Measurements from ENCODE around the gene MORF4L1. TPM values are rescaled to one million over a fixed set of nuclear protein-coding genes. Genes with fewer than 3 reads are reported as not detected.
"Not testable (repeated sequence)": the region's sequence is repeated elsewhere in the genome, so short reads cannot be mapped to it uniquely, and the experiment has no call there.

MORF4L1 gene
- total RNA-seq, 6 experiments from 2014 or later, result 346 to 512 (median 410) TPM

DNA sequence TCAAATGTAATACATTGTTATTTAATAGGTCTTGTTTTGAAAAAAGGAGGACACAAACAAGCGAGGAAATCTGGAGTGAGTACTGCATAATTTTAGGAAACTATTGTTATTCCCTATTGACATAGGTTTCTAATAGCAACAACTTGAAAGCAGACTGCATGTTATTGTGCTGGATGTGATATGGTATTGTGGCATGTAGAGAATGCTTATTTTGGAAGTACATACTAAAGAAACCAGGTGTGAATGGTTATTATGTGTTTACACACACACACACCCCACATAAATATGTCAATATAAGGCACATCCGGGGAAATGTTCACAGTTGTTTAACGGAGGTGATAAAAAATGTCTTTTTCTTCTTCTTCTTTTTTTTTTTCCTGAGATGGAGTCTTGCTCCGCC lies 5.9 kb upstream of the MORF4L1 start:
- H3K9me3 Mint-ChIP-seq, result no peaks in the 10 kb centered on the region
- no peak for DNase-seq
- TF ChIP-seq, protein P1, sequence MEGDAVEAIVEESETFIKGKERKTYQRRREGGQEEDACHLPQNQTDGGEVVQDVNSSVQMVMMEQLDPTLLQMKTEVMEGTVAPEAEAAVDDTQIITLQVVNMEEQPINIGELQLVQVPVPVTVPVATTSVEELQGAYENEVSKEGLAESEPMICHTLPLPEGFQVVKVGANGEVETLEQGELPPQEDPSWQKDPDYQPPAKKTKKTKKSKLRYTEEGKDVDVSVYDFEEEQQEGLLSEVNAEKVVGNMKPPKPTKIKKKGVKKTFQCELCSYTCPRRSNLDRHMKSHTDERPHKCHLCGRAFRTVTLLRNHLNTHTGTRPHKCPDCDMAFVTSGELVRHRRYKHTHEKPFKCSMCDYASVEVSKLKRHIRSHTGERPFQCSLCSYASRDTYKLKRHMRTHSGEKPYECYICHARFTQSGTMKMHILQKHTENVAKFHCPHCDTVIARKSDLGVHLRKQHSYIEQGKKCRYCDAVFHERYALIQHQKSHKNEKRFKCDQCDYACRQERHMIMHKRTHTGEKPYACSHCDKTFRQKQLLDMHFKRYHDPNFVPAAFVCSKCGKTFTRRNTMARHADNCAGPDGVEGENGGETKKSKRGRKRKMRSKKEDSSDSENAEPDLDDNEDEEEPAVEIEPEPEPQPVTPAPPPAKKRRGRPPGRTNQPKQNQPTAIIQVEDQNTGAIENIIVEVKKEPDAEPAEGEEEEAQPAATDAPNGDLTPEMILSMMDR (IDR thresholded peaks at IDR 0.05), result no peak
- H3K36me3 Mint-ChIP-seq (ENCODE audit: low read depth), result no peaks in the 10 kb centered on the region
- H3K27me3 Mint-ChIP-seq (ENCODE audit: insufficient read depth), result no peaks in the 10 kb centered on the region
- no peak overlapping the region for H3K27ac Mint-ChIP-seq
- no peaks in the 10 kb centered on the region for H3K4me1 Mint-ChIP-seq (ENCODE audit: low read depth)
- H3K4me3 Mint-ChIP-seq, result no peak overlapping the region

DNA sequence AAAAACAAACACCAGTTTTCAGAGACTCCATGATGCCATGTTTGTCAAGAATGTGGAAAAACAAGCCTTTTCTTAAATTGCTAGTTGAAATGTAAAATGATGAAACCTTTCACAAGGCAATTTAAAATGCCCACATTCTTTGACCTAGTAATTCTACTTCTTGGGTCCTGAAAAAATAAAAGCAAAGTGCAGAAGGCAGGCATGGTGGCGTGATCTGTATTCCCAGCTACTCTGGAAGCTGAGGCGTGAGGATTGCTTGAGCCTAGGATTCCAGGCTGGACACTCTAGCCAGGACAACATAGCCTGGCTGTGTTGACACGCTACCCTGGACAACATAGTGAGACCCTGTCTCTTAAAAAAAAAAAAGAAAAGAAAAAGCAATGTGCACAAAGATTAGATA lies 4.3 kb upstream of the MORF4L1 start:
- no peaks in the 10 kb centered on the region for H3K4me1 Mint-ChIP-seq (ENCODE audit: low read depth)
- H3K36me3 Mint-ChIP-seq (ENCODE audit: low read depth), result 0 out of 2 replicates have a peak, but pooled peaks cover 4% of the 10 kb centered on the region
- H3K4me3 Mint-ChIP-seq, result no peak overlapping the region
- H3K27me3 Mint-ChIP-seq (ENCODE audit: insufficient read depth), result peaks cover 7% of the 10 kb centered on the region; the same call in 1 of the 2 replicates
- DNase-seq, result no peak
- no peak overlapping the region for H3K27ac Mint-ChIP-seq
- H3K9me3 Mint-ChIP-seq, result no peaks in the 10 kb centered on the region
- TF ChIP-seq, protein P1 (IDR thresholded peaks at IDR 0.05), result no peak

DNA sequence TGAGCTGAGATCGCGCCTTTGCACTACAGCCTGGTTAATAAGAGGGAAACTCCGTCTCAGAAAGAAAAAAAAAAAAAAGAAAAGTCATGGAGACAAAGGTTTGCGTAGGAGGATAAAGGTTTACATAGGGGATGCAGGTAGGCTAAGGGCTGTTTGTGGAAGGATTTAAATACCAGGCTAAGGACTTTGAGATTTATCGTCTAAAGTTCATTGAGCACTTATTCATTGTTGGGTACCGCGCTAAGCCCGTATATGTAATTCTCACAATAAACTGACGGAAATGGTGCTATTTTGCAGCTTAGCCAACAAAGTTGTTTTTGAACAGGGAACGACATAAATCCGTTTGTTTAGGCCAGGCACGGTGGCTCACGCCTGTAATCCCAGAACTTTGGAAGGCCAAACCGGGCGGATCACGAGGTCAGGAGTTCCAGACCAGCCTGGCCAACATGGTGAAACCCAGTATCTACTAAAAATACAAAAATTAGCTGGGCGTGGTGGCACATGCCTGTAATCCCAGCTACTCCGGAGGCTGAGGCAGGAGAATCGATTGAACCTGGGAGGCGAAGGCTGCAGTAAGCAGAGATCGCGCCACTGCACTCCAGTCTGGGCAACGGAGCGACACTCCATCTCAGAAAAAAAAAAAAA lies 1.1 kb upstream of the MORF4L1 start:
- peaks cover 15% of the 10 kb centered on the region; the same call in 1 of the 2 replicates for H3K27me3 Mint-ChIP-seq (ENCODE audit: insufficient read depth)
- H3K36me3 Mint-ChIP-seq (ENCODE audit: low read depth), result peaks cover 35% of the 10 kb centered on the region
- peaks cover 20% of the 10 kb centered on the region for H3K4me1 Mint-ChIP-seq (ENCODE audit: low read depth)
- not testable (repeated sequence) for H3K4me3 Mint-ChIP-seq, H3K9me3 Mint-ChIP-seq, DNase-seq
- H3K27ac Mint-ChIP-seq, result peak overlapping the region; percentile 100; the same call in 1 of the 2 replicates

GRCh38 chr15:78872972-78873792 lies 492 bp downstream of the MORF4L1 start:
- peaks cover 15% of the 10 kb centered on the region; the same call in 1 of the 2 replicates for H3K27me3 Mint-ChIP-seq (ENCODE audit: insufficient read depth)
- H3K36me3 Mint-ChIP-seq (ENCODE audit: low read depth), result peaks cover 39% of the 10 kb centered on the region
- H3K27ac Mint-ChIP-seq, result peak overlapping the region; percentile 100
- H3K9me3 Mint-ChIP-seq, result no peaks in the 10 kb centered on the region
- peak overlapping the region; percentile 99 for H3K4me3 Mint-ChIP-seq
- TF ChIP-seq, protein P1 (IDR thresholded peaks at IDR 0.05), result peak; percentile 76
- H3K4me1 Mint-ChIP-seq (ENCODE audit: low read depth), result peaks cover 32% of the 10 kb centered on the region
- DNase-seq, result peak; percentile 94

- peak overlapping the region; percentile 99 for H3K4me3 Mint-ChIP-seq
- peaks cover 39% of the 10 kb centered on the region for H3K36me3 Mint-ChIP-seq (ENCODE audit: low read depth)
- H3K9me3 Mint-ChIP-seq, result no peaks in the 10 kb centered on the region
- H3K27me3 Mint-ChIP-seq (ENCODE audit: insufficient read depth), result peaks cover 15% of the 10 kb centered on the region; the same call in 1 of the 2 replicates
- peak overlapping the region; percentile 100 for H3K27ac Mint-ChIP-seq
- TF ChIP-seq, protein P1 (IDR thresholded peaks at IDR 0.05), result peak; percentile 8; the same call in 1 of the 2 replicates
- DNase-seq, result no peak
- peaks cover 39% of the 10 kb centered on the region for H3K4me1 Mint-ChIP-seq (ENCODE audit: low read depth)
Observed at GRCh38 chr15:78873793-78874765, 1.4 kb downstream of the MORF4L1 start.
